GM20431 (cell line): ENCODE results near the gene SLCO1A2.
"Not testable (repeated sequence)": the region's sequence is repeated elsewhere in the genome, so short reads cannot be mapped to it uniquely, and the experiment has no call there.

Experiments used
- in situ Hi-C: fragments of 300-500 bp; cut with MseI, MboI; formaldehyde crosslinking; loops from one replicate; pipeline ENCODE4 v1.15.0; 2020; ENCODE audit warnings: low sequenced_read_pairs; ENCODE audit not compliant: unreplicated experiment

SLCO1A2 gene

GRCh38 chr12:21334771-21335325, at the start of gene SLCO1A2:
Gene SLCO1A2 (minus strand): TSS chr12:21334917. CDS start chr12:21334647, 270 bp downstream.
- in situ Hi-C loops = no loop called here

GRCh38 chr12:21384261-21384660, 49.5 kb upstream of the SLCO1A2 start:
- in situ Hi-C loops = no loop called here

- in situ Hi-C loops = not testable (repeated sequence)
Observed at GRCh38 chr12:21381320-21381719, 46.6 kb upstream of the SLCO1A2 start.

- in situ Hi-C loops = no loop called here
Observed at GRCh38 chr12:21379218-21379617, 44.5 kb upstream of the SLCO1A2 start.

- in situ Hi-C loops = no loop called here
Observed at GRCh38 chr12:21372602-21373001, 37.9 kb upstream of the SLCO1A2 start, which contains the start of gene IAPP. Gene IAPP (plus strand): TSS chr12:21372902. CDS start chr12:21373352, 450 bp downstream.

- in situ Hi-C loops = no loop called here
Observed at GRCh38 chr12:21370845-21371449, 36.2 kb upstream of the SLCO1A2 start.

GRCh38 chr12:21369141-21369980, 34.6 kb upstream of the SLCO1A2 start:
- in situ Hi-C loops = no loop called here

GRCh38 chr12:21360632-21361031, 25.9 kb upstream of the SLCO1A2 start:
- in situ Hi-C loops = not testable (repeated sequence)

- in situ Hi-C loops = no loop called here
Observed at GRCh38 chr12:21354641-21355040, 19.9 kb upstream of the SLCO1A2 start.

GRCh38 chr12:21353948-21354347, 19.2 kb upstream of the SLCO1A2 start:
- in situ Hi-C loops = no loop called here

- in situ Hi-C loops = no loop called here
Observed at GRCh38 chr12:21353487-21353886, 18.8 kb upstream of the SLCO1A2 start.

GRCh38 chr12:21350975-21351374, 16.3 kb upstream of the SLCO1A2 start:
- in situ Hi-C loops = no loop called here

- in situ Hi-C loops = no loop called here
Observed at GRCh38 chr12:21346542-21347205, 12.0 kb upstream of the SLCO1A2 start.

- in situ Hi-C loops = no loop called here
Observed at GRCh38 chr12:21343636-21344035, 8.9 kb upstream of the SLCO1A2 start.

- in situ Hi-C loops = no loop called here
Observed at GRCh38 chr12:21341769-21342168, 7.1 kb upstream of the SLCO1A2 start.

- in situ Hi-C loops = no loop called here
Observed at GRCh38 chr12:21340403-21340802, 5.7 kb upstream of the SLCO1A2 start.

- in situ Hi-C loops = no loop called here
Observed at GRCh38 chr12:21339921-21340320, 5.2 kb upstream of the SLCO1A2 start.

- in situ Hi-C loops = no loop called here
Observed at GRCh38 chr12:21337959-21338744, 3.4 kb upstream of the SLCO1A2 start.

GRCh38 chr12:21337453-21337852, 2.7 kb upstream of the SLCO1A2 start:
- in situ Hi-C loops = no loop called here

GRCh38 chr12:21336656-21337055, 1.9 kb upstream of the SLCO1A2 start:
- in situ Hi-C loops = no loop called here
